ENCODE data around the gene CXCL14. TPM values are rescaled to one million over a fixed set of nuclear protein-coding genes. Genes with fewer than 3 reads are reported as not detected.

Gene CXCL14
- total and polyA plus RNA-seq, 8 donors, result 0.93 to 19.6 (median 4.8) TPM

DNA sequence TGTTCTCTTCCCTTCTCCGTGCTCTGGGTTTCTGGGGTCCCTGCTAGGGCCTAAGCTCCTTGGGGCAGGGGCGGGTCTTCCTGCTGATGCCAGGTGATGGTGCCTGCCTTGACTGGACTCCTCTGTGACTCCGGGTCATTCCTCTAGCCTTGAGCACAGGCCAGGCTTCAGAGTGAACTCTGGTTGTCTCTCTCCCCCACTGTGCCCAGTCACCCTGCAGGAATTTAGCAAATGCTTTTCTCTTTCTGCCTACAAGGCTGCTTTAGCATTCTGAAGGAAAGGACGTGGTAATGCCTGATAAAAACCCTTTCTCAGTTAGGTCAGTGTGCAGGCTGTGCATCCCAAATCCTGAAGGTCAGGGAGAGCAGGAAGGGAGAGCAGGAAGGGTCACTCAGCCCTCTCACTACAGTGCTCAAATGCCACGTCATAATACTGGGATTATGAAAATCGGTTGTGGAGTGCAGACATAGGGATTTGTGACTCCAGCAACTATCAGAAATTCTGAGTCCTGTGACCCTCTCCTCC lies 2.7 kb downstream of the CXCL14 start:
- DNase-seq (no peak), FAIRE-seq (no peak), ATAC-seq (no peak)
- TF ChIP-seq, protein P1, sequence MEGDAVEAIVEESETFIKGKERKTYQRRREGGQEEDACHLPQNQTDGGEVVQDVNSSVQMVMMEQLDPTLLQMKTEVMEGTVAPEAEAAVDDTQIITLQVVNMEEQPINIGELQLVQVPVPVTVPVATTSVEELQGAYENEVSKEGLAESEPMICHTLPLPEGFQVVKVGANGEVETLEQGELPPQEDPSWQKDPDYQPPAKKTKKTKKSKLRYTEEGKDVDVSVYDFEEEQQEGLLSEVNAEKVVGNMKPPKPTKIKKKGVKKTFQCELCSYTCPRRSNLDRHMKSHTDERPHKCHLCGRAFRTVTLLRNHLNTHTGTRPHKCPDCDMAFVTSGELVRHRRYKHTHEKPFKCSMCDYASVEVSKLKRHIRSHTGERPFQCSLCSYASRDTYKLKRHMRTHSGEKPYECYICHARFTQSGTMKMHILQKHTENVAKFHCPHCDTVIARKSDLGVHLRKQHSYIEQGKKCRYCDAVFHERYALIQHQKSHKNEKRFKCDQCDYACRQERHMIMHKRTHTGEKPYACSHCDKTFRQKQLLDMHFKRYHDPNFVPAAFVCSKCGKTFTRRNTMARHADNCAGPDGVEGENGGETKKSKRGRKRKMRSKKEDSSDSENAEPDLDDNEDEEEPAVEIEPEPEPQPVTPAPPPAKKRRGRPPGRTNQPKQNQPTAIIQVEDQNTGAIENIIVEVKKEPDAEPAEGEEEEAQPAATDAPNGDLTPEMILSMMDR (IDR thresholded peaks at IDR 0.05), result no peak
- Histone ChIP-seq H3K36me3 (no peaks in the 10 kb centered on the region), H3K4me3 (no peak overlapping the region), H3K9me3 (no peaks in the 10 kb centered on the region), H3K4me1 (no peaks in the 10 kb centered on the region), H3K27me3 (peaks cover 0 to under 1% (median 0%) of the 10 kb centered on the region in 4 donors), H3K27ac (no peak overlapping the region)
- intact Hi-C loops (cut with DNase I), result no loop called here
- WGBS, 2 donors, result 35 to 37% methylated on average over 6 of the region's 6 CpGs

GRCh38 chr5:135574493-135574892 lies 4.3 kb downstream of the CXCL14 start:
- intact Hi-C loops (cut with DNase I), result no loop called here
- ATAC-seq (no peak), DNase-seq (no peak), FAIRE-seq (no peak)
- WGBS, 2 donors, result 81 to 88% methylated on average over 10 of the region's 10 CpGs
- H3K4me3 ChIP-seq, result no peak overlapping the region
- TF ChIP-seq, protein P1 (IDR thresholded peaks at IDR 0.05), result no peak
- H3K4me1 ChIP-seq, result no peaks in the 10 kb centered on the region
- H3K27ac ChIP-seq, result no peak overlapping the region
- no peaks in the 10 kb centered on the region for H3K27me3 ChIP-seq
- no peaks in the 10 kb centered on the region for H3K36me3 ChIP-seq
- H3K9me3 ChIP-seq, result no peaks in the 10 kb centered on the region

DNA sequence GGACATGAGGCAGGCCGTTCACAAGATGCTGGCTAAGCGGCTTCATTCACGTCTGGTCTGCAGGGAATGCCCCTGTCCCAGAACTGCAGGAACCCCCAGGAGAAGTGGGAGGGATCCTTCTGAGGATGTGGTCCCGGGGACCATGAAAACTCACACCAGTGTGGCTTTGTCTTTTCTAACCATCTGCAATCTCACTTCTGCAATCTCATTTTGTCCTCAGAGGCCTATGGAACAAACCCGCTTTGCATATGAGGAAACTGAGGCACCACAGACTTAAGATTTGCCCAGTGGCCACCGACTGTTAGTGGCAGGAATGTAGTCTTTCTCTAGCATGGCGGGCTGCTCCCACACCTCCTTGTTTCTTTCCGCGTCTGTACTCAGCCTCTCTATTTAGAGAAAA lies 6.9 kb downstream of the CXCL14 start:
- ATAC-seq (no peak), DNase-seq (no peak), FAIRE-seq (no peak)
- Histone ChIP-seq H3K9me3 (no peaks in the 10 kb centered on the region), H3K36me3 (no peaks in the 10 kb centered on the region), H3K4me1 (no peaks in the 10 kb centered on the region), H3K27me3 (no peaks in the 10 kb centered on the region), H3K27ac (no peak overlapping the region), H3K4me3 (no peak overlapping the region)
- WGBS, 2 donors, result 66 to 81% methylated on average over 9 of the region's 9 CpGs
- intact Hi-C loops (cut with DNase I), result no loop called here
- TF ChIP-seq, protein P1 (IDR thresholded peaks at IDR 0.05), result no peak

DNA sequence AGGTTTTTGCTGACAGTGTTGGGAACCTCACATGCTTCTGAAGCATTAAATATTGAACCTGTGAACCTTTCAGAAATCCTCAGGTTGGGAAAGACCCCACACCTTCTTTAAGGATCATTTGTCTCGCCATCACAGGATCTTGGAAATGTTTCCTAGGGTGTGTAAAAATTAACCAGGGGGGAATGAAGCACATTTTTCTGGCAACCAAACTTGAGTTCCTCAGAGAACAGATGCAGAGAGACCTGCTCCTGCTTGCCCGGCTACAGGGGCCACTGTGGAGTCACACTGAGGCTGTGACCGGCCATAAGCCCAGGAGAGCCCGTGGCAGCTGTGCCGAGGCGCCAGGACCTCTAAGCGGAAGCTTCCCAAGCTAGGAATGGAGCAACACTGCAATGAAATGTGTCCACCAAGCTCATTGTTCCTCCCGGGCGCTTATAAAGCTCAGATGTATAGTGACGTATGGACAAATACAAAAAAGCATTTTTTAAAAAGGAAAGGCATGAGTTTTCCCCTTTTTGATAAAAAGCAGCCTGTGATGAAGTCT lies 7.7 kb downstream of the CXCL14 start:
- Histone ChIP-seq H3K4me1 (no peaks in the 10 kb centered on the region), H3K36me3 (no peaks in the 10 kb centered on the region), H3K27ac (no peak overlapping the region), H3K9me3 (no peaks in the 10 kb centered on the region), H3K4me3 (no peak overlapping the region), H3K27me3 (no peaks in the 10 kb centered on the region)
- intact Hi-C loops (cut with DNase I), result no loop called here
- TF ChIP-seq, protein P1 (IDR thresholded peaks at IDR 0.05), result no peak
- no peak for FAIRE-seq
- ATAC-seq, result no peak
- DNase-seq, result no peak
- WGBS, 2 donors, result 33% methylated on average over 10 of the region's 10 CpGs

GRCh38 chr5:135570453-135570764 lies 8.4 kb downstream of the CXCL14 start:
- Histone ChIP-seq H3K36me3 (no peaks in the 10 kb centered on the region), H3K27ac (no peak overlapping the region), H3K27me3 (peaks cover 0 to 2% (median 0%) of the 10 kb centered on the region in 4 donors), H3K4me1 (no peaks in the 10 kb centered on the region), H3K9me3 (no peaks in the 10 kb centered on the region), H3K4me3 (no peak overlapping the region)
- ATAC-seq (no peak), FAIRE-seq (no peak), DNase-seq (no peak)
- WGBS, 2 donors, result 5 to 12% methylated on average over 3 of the region's 3 CpGs
- intact Hi-C loops (cut with DNase I), result no loop called here
- TF ChIP-seq, protein P1 (IDR thresholded peaks at IDR 0.05), result no peak
